ENCODE results near the gene UBE2O.

The UBE2O gene

GRCh38 chr17:76426853-76427252 is 26.1 kb downstream of the UBE2O start:
- Histone ChIP-seq H3K27me3 (ENCODE audit: low read depth, low read length) (no peaks in the 10 kb centered on the region), H3K9ac (ENCODE audit: low read length) (no peak overlapping the region), H4K20me1 (ENCODE audit: insufficient read depth, low read length) (peaks cover 25% of the 10 kb centered on the region), H2AFZ (ENCODE audit: low read depth, low read length) (no peak overlapping the region), H3K4me3 (ENCODE audit: low read length) (no peak overlapping the region), H3K79me2 (ENCODE audit: low read length) (peaks cover 40% of the 10 kb centered on the region), H3K4me1 (ENCODE audit: low read length) (peaks cover 10% of the 10 kb centered on the region), H3K4me2 (ENCODE audit: low read length) (no peak overlapping the region), H3K36me3 (replicated peaks; ENCODE audit: low read depth, low read length) (no peaks in the 10 kb centered on the region), H3K27ac (ENCODE audit: low read length) (no peak overlapping the region), H3K9me3 (ENCODE audit: insufficient read depth, low read length) (no peaks in the 10 kb centered on the region)
- no peak for TF ChIP-seq CTCF (IDR thresholded peaks at IDR 0.05; ENCODE audit: low read depth, low read length)
- no peak for TF ChIP-seq EZH2phosphoT487 (IDR thresholded peaks at IDR 0.05; ENCODE audit: low read depth)

GRCh38 chr17:76422860-76423259 is 30.1 kb downstream of the UBE2O start:
- Histone ChIP-seq H3K27me3 (ENCODE audit: low read depth, low read length) (no peaks in the 10 kb centered on the region), H3K9ac (ENCODE audit: low read length) (no peak overlapping the region), H3K4me3 (ENCODE audit: low read length) (no peak overlapping the region), H3K4me1 (ENCODE audit: low read length) (peaks cover 3% of the 10 kb centered on the region), H3K4me2 (ENCODE audit: low read length) (no peak overlapping the region), H3K27ac (ENCODE audit: low read length) (no peak overlapping the region), H4K20me1 (ENCODE audit: insufficient read depth, low read length) (peaks cover 33% of the 10 kb centered on the region), H2AFZ (ENCODE audit: low read depth, low read length) (no peak overlapping the region), H3K36me3 (replicated peaks; ENCODE audit: low read depth, low read length) (no peaks in the 10 kb centered on the region), H3K9me3 (ENCODE audit: insufficient read depth, low read length) (no peaks in the 10 kb centered on the region), H3K79me2 (ENCODE audit: low read length) (peaks cover 48% of the 10 kb centered on the region)
- TF ChIP-seq EZH2phosphoT487 (IDR thresholded peaks at IDR 0.05; ENCODE audit: low read depth) (no peak), CTCF (IDR thresholded peaks at IDR 0.05; ENCODE audit: low read depth, low read length) (no peak)

DNA sequence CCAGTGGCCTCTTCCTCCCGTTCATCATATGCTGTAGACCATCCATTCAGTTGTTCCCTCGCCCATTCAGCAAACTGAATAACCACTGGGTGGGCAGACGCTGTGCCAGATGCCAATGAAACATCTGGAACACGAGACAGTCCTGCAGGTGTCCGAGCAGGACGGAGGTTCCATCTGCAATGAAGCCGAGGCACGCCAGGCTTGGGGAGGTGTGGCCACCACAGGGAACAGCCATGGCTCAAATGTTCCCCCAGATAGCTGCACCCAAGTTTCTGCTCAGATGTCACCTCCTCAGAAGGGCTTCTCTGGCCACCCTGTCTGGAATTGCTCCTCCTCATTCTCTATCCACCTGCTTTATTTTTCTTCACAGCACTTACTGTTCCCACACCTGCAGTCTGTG is 30.5 kb downstream of the UBE2O start:
- Histone ChIP-seq H3K9ac (ENCODE audit: low read length) (no peak overlapping the region), H3K79me2 (ENCODE audit: low read length) (peaks cover 53% of the 10 kb centered on the region), H3K4me1 (ENCODE audit: low read length) (no peaks in the 10 kb centered on the region), H3K4me3 (ENCODE audit: low read length) (no peak overlapping the region), H3K4me2 (ENCODE audit: low read length) (no peak overlapping the region), H3K27ac (ENCODE audit: low read length) (no peak overlapping the region), H3K27me3 (ENCODE audit: low read depth, low read length) (no peaks in the 10 kb centered on the region), H4K20me1 (ENCODE audit: insufficient read depth, low read length) (peaks cover 32% of the 10 kb centered on the region), H2AFZ (ENCODE audit: low read depth, low read length) (no peak overlapping the region), H3K36me3 (replicated peaks; ENCODE audit: low read depth, low read length) (no peaks in the 10 kb centered on the region), H3K9me3 (ENCODE audit: insufficient read depth, low read length) (no peaks in the 10 kb centered on the region)
- TF ChIP-seq CTCF (IDR thresholded peaks at IDR 0.05; ENCODE audit: low read depth, low read length) = no peak
- TF ChIP-seq EZH2phosphoT487 (IDR thresholded peaks at IDR 0.05; ENCODE audit: low read depth) = no peak

DNA sequence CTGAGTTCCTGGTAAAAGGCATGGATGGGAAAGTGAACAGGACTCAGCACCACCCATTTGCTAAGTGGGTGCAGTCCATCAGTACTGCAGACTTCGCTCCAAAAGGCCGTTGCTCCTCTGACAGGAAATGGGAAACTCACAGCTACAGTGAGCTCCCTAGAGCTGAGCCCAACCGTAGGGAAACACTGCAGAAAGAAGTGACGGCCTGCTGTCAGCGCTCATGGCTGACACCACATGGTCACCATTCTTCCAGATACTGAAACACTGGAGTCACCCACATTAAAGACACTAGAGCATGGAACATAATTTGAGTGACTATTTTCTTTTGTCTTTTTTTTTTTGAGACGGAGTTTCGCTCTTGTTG is 31.9 kb downstream of the UBE2O start:
- Histone ChIP-seq H3K27ac (ENCODE audit: low read length) (no peak overlapping the region), H3K4me1 (ENCODE audit: low read length) (no peaks in the 10 kb centered on the region), H4K20me1 (ENCODE audit: insufficient read depth, low read length) (peaks cover 38% of the 10 kb centered on the region), H3K9ac (ENCODE audit: low read length) (no peak overlapping the region), H3K4me3 (ENCODE audit: low read length) (no peak overlapping the region), H3K9me3 (ENCODE audit: insufficient read depth, low read length) (no peaks in the 10 kb centered on the region), H3K36me3 (replicated peaks; ENCODE audit: low read depth, low read length) (no peaks in the 10 kb centered on the region), H3K4me2 (ENCODE audit: low read length) (no peak overlapping the region), H3K79me2 (ENCODE audit: low read length) (peaks cover 66% of the 10 kb centered on the region), H3K27me3 (ENCODE audit: low read depth, low read length) (no peaks in the 10 kb centered on the region), H2AFZ (ENCODE audit: low read depth, low read length) (no peak overlapping the region)
- TF ChIP-seq CTCF (IDR thresholded peaks at IDR 0.05; ENCODE audit: low read depth, low read length) = no peak
- no peak for TF ChIP-seq EZH2phosphoT487 (IDR thresholded peaks at IDR 0.05; ENCODE audit: low read depth)
